ENCODE measurements around the gene BCL7B.
"Not testable (repeated sequence)": the region's sequence is repeated elsewhere in the genome, so short reads cannot be mapped to it uniquely, and the experiment has no call there.

Gene BCL7B

DNA sequence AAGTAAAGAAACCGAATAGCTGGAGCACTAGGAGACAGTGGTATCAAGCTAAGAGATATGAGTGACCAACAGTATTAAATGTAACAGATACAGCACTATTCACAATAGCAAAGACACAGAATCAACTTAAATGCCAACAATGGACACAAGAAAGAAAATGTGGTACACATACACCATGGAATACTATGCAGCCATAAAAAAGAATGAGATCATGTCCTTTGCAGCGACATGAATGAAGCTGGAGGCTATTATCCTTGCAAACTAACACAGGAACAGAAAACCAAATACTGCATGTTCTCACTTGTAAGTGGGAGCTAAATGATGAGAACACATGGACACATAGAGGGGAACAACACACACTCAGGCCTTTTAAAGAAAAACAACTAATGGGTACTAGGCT lies 62.0 kb downstream of the BCL7B start:
- DNase-seq (ENCODE audit: low read depth), result not testable (repeated sequence)

DNA sequence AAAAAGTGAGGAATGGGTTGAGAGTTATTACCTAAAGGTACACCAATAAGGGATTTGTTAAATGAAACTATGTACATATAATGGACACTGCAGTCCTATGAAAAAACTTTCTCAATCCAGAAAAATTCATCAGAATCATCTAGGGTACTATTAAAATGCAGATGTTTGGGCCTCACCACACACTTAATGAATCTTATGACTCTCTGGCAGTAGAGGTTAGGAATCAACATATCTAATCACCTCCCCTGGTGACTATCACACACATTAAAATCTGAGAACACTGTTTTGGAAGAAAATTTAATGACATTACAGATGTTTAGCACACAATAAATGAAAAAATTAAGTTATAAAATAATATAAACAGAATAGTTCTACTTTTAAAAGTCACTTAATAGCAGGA lies 67.5 kb downstream of the BCL7B start:
- DNase-seq (ENCODE audit: low read depth), result no peak

- no peak for DNase-seq (ENCODE audit: low read depth)
These were observed 70.0 kb downstream of the BCL7B start for GRCh38 chr7:73487486-73487885.

Measured in stimulated activated CD8-positive, alpha-beta memory T cell treated with anti-CD3 and anti-CD28 coated beads, Interleukin-15, amount 100 ng/mL, for 24 hours (primary cell).